ENCODE data around the gene MYL7.

GRCh38 chr7:44159824-44160630 is 18.9 kb upstream of the MYL7 start:
- TF ChIP-seq CTCF (conservative IDR thresholded peaks at IDR 0.05; ENCODE audit: low read depth, low read length), result no peak
- TF ChIP-seq EZH2 (IDR thresholded peaks at IDR 0.05; ENCODE audit: borderline replicate concordance, low read depth, low read length, poor library complexity, severe bottlenecking), result no peak

Data from A673 (cell line).